HepG2 (cell line): ENCODE measurements around the gene C1orf216. TPM values are rescaled to one million over a fixed set of nuclear protein-coding genes. Genes with fewer than 3 reads are reported as not detected.
A peak's percentile ranks its signal among the peaks of the same experiment; 100 is the strongest.

Source experiments
- ELF1 ChIP-seq: sonication (generic); formaldehyde crosslinking; IDR thresholded peaks from 2 replicates; pipeline ENCODE4 v1.4.0; 2020; ENCODE audit warnings: missing genetic modification reagents
- MEIS2 ChIP-seq: sonication (generic); formaldehyde crosslinking; IDR thresholded peaks from 2 replicates; pipeline ENCODE4 v1.9.0; 2021; ENCODE audit warnings: mild to moderate bottlenecking, missing genetic modification reagents
- RARA ChIP-seq: IDR thresholded peaks from 2 replicates; pipeline ENCODE4 v1.6.1; 2016; ENCODE audit warnings: missing genetic modification reagents, missing compliant biosample characterization
- RFX1 ChIP-seq: fragments of 450-650 bp; IDR thresholded peaks from 2 replicates; pipeline ENCODE4 v1.6.1; 2017
- RFXANK ChIP-seq: IDR thresholded peaks from 2 replicates; pipeline ENCODE4 v1.6.1; 2016
- SP4 ChIP-seq: sonication (generic); formaldehyde crosslinking; IDR thresholded peaks from 2 replicates; pipeline ENCODE4 v1.8.1; 2023; ENCODE audit warnings: mild to moderate bottlenecking, missing genetic modification reagents
- THAP11 ChIP-seq: IDR thresholded peaks from 2 replicates; pipeline ENCODE4 v1.6.1; 2016; ENCODE audit warnings: missing biosample characterization, missing genetic modification reagents
- ZBTB38 ChIP-seq: sonication (generic); formaldehyde crosslinking; IDR thresholded peaks from 2 replicates; pipeline ENCODE4 v1.5.1; 2020; ENCODE audit warnings: mild to moderate bottlenecking, missing genetic modification reagents
- ZNF20 ChIP-seq: sonication (generic); formaldehyde crosslinking; IDR thresholded peaks from 2 replicates; pipeline ENCODE4 v1.4.0; 2020; ENCODE audit warnings: mild to moderate bottlenecking, moderate library complexity, missing genetic modification reagents
- ZNF24 ChIP-seq: fragments of 450-650 bp; IDR thresholded peaks from 2 replicates; pipeline ENCODE4 v1.6.1; 2017; ENCODE audit warnings: antibody characterized with exemption, mild to moderate bottlenecking
- ZNF329 ChIP-seq: sonication (generic); formaldehyde crosslinking; IDR thresholded peaks from 2 replicates; pipeline ENCODE4 v1.9.0; 2021; ENCODE audit warnings: low read depth, mild to moderate bottlenecking, missing genetic modification reagents
- ZNF430 ChIP-seq: sonication (generic); formaldehyde crosslinking; IDR thresholded peaks from 2 replicates; pipeline ENCODE4 v1.9.0; 2021; ENCODE audit warnings: mild to moderate bottlenecking, missing genetic modification reagents
- ZNF550 ChIP-seq: sonication (generic); formaldehyde crosslinking; IDR thresholded peaks from 2 replicates; pipeline ENCODE4 v1.4.0; 2020; ENCODE audit warnings: mild to moderate bottlenecking, missing genetic modification reagents, borderline replicate concordance
- ZNF749 ChIP-seq: sonication (generic); formaldehyde crosslinking; IDR thresholded peaks from 2 replicates; pipeline ENCODE4 v1.8.0; 2022; ENCODE audit warnings: mild to moderate bottlenecking, missing genetic modification reagents, moderate library complexity, borderline replicate concordance
- ZSCAN25 ChIP-seq: sonication (generic); formaldehyde crosslinking; IDR thresholded peaks from 2 replicates; pipeline ENCODE4 v1.8.0; 2022; ENCODE audit warnings: mild to moderate bottlenecking, missing genetic modification reagents
- polyA plus RNA-seq, 8 experiments: library from polyadenylated mRNA; depleted of rRNA in 3 of 8; stranded (reverse) in 7 of 8; unstranded in 1 of 8; fragments of >200 nt; fragmentation: Illumina TruSeq in 4 of 8; extraction: Trizol in 4 of 8; gene quantifications; 2 replicates each; pipeline versions ENCODE4 v1.2.1 to v1.2.3, GENCODE V29; 2011 to 2016; ENCODE audit warnings: low read depth in 4 of 8, missing spikeins in 1 of 8, mixed read lengths in 1 of 8; ENCODE audit not compliant: insufficient read depth in 1 of 8
- total RNA-seq, 5 experiments: library from RNA; depleted of rRNA; stranded (reverse); fragments of >200 nt; fragmentation: Illumina TruSeq; extraction: Trizol; gene quantifications; 2 replicates each; pipeline ENCODE4 v1.2.3, GENCODE V29; 2016; ENCODE audit warnings: low read depth in 1 of 5
- TF ChIP-seq, protein P1 (sequence below), 2 experiments: sonication (generic) in 1 of 2; formaldehyde crosslinking in 1 of 2; IDR thresholded peaks; 2 replicates each; pipeline versions ENCODE4 v1.4.0 to v1.6.1; 2018 to 2020; ENCODE audit warnings: missing genetic modification reagents in 2 of 2, borderline replicate concordance in 1 of 2, low read depth in 1 of 2, mild to moderate bottlenecking in 1 of 2, missing biosample characterization in 1 of 2
- TF ChIP-seq, protein P2 (sequence below): sonication (generic); formaldehyde crosslinking; IDR thresholded peaks from 2 replicates; pipeline ENCODE4 v1.4.0; 2020; ENCODE audit warnings: missing genetic modification reagents
- TF ChIP-seq, protein P3 (sequence below): sonication (generic); formaldehyde crosslinking; IDR thresholded peaks from 2 replicates; pipeline ENCODE4 v1.4.0; 2020; ENCODE audit warnings: missing genetic modification reagents, borderline replicate concordance
- TF ChIP-seq, protein P4 (sequence below): sonication (generic); formaldehyde crosslinking; IDR thresholded peaks from 2 replicates; pipeline ENCODE4 v1.5.1; 2020; ENCODE audit warnings: mild to moderate bottlenecking, missing genetic modification reagents, moderate library complexity
- TF ChIP-seq, protein P5 (sequence below): sonication (generic); formaldehyde crosslinking; IDR thresholded peaks from 2 replicates; pipeline ENCODE4 v1.5.0; 2020; ENCODE audit warnings: mild to moderate bottlenecking, missing genetic modification reagents, moderate library complexity

C1orf216 gene
- total and polyA plus RNA-seq, 2 of the 13 experiments (the other 11 are each of a cell fraction or from before 2014, with no cell fraction given) = 0.48 to 1.1 TPM

DNA sequence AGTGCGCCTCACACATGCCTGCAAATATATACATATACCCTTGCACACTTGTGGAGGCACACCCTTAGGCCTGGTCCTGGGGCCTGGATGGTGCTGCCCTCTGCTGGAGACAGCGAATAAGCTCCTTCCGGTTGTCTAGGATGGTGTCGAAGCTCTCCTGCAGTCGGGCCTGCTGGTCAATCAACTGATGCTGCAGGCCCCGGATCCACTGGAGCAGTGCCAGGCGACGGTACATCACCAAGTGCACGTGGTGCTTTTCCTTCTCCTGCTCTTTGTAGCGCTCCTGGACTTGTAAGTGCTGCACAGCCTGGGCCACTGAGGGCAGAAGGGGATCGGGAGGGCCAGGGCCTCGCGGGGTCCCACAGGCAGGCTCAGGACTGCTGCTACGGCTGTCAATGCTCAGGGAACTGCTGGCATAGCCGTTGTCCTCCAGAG is 3.1 kb downstream of the C1orf216 start (continued):
- TF ChIP-seq ZNF749 (CRISPR knock-in tag) (no peak), ZNF329 (no peak), RFX1 (no peak), ZNF550 (CRISPR knock-in tag) (no peak), RFXANK (no peak), ZBTB38 (CRISPR knock-in tag) (0 out of 2 replicates have a peak, but pooled peaks have one; percentile 19), ZSCAN25 (CRISPR knock-in tag) (no peak), ZNF24 (no peak), ZNF20 (CRISPR knock-in tag) (no peak), ZNF430 (CRISPR knock-in tag) (no peak), MEIS2 (no peak), RARA (CRISPR knock-in tag) (no peak), ELF1 (CRISPR knock-in tag) (peak; percentile 61), SP4 (CRISPR knock-in tag) (0 out of 2 replicates have a peak, but pooled peaks have one; percentile 17), THAP11 (peak; percentile 32; the same call in 1 of the 2 replicates)
- TF ChIP-seq, protein P1, sequence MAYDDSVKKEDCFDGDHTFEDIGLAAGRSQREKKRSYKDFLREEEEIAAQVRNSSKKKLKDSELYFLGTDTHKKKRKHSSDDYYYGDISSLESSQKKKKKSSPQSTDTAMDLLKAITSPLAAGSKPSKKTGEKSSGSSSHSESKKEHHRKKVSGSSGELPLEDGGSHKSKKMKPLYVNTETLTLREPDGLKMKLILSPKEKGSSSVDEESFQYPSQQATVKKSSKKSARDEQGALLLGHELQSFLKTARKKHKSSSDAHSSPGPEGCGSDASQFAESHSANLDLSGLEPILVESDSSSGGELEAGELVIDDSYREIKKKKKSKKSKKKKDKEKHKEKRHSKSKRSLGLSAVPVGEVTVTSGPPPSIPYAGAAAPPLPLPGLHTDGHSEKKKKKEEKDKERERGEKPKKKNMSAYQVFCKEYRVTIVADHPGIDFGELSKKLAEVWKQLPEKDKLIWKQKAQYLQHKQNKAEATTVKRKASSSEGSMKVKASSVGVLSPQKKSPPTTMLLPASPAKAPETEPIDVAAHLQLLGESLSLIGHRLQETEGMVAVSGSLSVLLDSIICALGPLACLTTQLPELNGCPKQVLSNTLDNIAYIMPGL (CRISPR knock-in tag; IDR thresholded peaks at IDR 0.05; ENCODE audit: borderline replicate concordance in 1 of 2, low read depth in 1 of 2) = 0 out of 4 replicates have a peak, but pooled peaks have one; percentile 30 to 43
- TF ChIP-seq, protein P2, sequence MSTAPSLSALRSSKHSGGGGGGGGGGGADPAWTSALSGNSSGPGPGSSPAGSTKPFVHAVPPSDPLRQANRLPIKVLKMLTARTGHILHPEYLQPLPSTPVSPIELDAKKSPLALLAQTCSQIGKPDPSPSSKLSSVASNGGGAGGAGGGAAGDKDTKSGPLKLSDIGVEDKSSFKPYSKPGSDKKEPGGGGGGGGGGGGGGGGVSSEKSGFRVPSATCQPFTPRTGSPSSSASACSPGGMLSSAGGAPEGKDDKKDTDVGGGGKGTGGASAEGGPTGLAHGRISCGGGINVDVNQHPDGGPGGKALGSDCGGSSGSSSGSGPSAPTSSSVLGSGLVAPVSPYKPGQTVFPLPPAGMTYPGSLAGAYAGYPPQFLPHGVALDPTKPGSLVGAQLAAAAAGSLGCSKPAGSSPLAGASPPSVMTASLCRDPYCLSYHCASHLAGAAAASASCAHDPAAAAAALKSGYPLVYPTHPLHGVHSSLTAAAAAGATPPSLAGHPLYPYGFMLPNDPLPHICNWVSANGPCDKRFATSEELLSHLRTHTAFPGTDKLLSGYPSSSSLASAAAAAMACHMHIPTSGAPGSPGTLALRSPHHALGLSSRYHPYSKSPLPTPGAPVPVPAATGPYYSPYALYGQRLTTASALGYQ (CRISPR knock-in tag) = no peak
- TF ChIP-seq, protein P3, sequence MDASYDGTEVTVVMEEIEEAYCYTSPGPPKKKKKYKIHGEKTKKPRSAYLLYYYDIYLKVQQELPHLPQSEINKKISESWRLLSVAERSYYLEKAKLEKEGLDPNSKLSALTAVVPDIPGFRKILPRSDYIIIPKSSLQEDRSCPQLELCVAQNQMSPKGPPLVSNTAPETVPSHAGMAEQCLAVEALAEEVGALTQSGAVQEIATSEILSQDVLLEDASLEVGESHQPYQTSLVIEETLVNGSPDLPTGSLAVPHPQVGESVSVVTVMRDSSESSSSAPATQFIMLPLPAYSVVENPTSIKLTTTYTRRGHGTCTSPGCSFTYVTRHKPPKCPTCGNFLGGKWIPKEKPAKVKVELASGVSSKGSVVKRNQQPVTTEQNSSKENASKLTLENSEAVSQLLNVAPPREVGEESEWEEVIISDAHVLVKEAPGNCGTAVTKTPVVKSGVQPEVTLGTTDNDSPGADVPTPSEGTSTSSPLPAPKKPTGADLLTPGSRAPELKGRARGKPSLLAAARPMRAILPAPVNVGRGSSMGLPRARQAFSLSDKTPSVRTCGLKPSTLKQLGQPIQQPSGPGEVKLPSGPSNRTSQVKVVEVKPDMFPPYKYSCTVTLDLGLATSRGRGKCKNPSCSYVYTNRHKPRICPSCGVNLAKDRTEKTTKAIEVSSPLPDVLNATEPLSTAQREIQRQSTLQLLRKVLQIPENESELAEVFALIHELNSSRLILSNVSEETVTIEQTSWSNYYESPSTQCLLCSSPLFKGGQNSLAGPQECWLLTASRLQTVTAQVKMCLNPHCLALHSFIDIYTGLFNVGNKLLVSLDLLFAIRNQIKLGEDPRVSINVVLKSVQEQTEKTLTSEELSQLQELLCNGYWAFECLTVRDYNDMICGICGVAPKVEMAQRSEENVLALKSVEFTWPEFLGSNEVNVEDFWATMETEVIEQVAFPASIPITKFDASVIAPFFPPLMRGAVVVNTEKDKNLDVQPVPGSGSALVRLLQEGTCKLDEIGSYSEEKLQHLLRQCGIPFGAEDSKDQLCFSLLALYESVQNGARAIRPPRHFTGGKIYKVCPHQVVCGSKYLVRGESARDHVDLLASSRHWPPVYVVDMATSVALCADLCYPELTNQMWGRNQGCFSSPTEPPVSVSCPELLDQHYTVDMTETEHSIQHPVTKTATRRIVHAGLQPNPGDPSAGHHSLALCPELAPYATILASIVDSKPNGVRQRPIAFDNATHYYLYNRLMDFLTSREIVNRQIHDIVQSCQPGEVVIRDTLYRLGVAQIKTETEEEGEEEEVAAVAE (CRISPR knock-in tag) = no peak
- TF ChIP-seq, protein P4, sequence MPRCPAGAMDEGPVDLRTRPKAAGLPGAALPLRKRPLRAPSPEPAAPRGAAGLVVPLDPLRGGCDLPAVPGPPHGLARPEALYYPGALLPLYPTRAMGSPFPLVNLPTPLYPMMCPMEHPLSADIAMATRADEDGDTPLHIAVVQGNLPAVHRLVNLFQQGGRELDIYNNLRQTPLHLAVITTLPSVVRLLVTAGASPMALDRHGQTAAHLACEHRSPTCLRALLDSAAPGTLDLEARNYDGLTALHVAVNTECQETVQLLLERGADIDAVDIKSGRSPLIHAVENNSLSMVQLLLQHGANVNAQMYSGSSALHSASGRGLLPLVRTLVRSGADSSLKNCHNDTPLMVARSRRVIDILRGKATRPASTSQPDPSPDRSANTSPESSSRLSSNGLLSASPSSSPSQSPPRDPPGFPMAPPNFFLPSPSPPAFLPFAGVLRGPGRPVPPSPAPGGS (CRISPR knock-in tag) = no peak
- TF ChIP-seq, protein P5, sequence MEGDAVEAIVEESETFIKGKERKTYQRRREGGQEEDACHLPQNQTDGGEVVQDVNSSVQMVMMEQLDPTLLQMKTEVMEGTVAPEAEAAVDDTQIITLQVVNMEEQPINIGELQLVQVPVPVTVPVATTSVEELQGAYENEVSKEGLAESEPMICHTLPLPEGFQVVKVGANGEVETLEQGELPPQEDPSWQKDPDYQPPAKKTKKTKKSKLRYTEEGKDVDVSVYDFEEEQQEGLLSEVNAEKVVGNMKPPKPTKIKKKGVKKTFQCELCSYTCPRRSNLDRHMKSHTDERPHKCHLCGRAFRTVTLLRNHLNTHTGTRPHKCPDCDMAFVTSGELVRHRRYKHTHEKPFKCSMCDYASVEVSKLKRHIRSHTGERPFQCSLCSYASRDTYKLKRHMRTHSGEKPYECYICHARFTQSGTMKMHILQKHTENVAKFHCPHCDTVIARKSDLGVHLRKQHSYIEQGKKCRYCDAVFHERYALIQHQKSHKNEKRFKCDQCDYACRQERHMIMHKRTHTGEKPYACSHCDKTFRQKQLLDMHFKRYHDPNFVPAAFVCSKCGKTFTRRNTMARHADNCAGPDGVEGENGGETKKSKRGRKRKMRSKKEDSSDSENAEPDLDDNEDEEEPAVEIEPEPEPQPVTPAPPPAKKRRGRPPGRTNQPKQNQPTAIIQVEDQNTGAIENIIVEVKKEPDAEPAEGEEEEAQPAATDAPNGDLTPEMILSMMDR = peak; percentile 90
